GM12878 (cell line): Measurements from ENCODE around the gene GFRA4. TPM values are rescaled to one million over a fixed set of nuclear protein-coding genes. Genes with fewer than 3 reads are reported as not detected.

Experiments
- ATAC-seq: fragments of 200-7000 bp; cut with Tn5 transposase; 3 replicates; pipeline ENCODE4 v1.9.1; 2020; ENCODE audit warnings: mild to moderate bottlenecking, moderate library complexity
- BruUV-seq: library from RNA; stranded (reverse); fragments of 400-500 nt; replicated peaks from 2 replicates; lab custom pipeline; 2021; lab: Mats Ljungman, UMichigan
- CTCF ChIA-PET: fragments of 300-600 bp; sonication (Branson Sonifier 250); formaldehyde crosslinking; extraction: SDS; loops from one replicate; lab custom pipeline; 2021; ENCODE audit warnings: inconsistent platforms; lab: Yijun Ruan, JAX
- POLR2A ChIA-PET: fragments of 350-600 bp; formaldehyde crosslinking; extraction: SDS; loops from one replicate; lab custom pipeline; 2021; ENCODE audit warnings: inconsistent platforms; lab: Charles Lee
- RAD21 ChIA-PET: fragments of 300-600 bp; sonication (Branson Sonifier 250); formaldehyde crosslinking; loops from one replicate; lab custom pipeline; 2023; ENCODE audit warnings: antibody characterized with exemption; ENCODE audit not compliant: unreplicated experiment; lab: Charles Lee
- SMC1A ChIA-PET: fragments of 300-600 bp; sonication (Branson Sonifier 250); formaldehyde crosslinking; loops from one replicate; lab custom pipeline; 2023; ENCODE audit not compliant: unreplicated experiment, uncharacterized antibody; lab: Charles Lee
- DNase-seq: peaks from one replicate; pipeline ENCODE4 v3.0.0-alpha.2; 2011; ENCODE audit warnings: low read depth, low spot score
- FAIRE-seq: peaks from 3 replicates; lab custom pipeline; 2011; peaks lifted over from hg19 to GRCh38; lab: Jason Lieb, UNC
- H2AFZ ChIP-seq: 2 replicates; pipeline ENCODE4 v1.6.0; 2011; ENCODE audit warnings: low read depth, low read length, control low read depth; ENCODE audit not compliant: control insufficient read depth
- H3K27ac ChIP-seq: 2 replicates; pipeline ENCODE4 v1.5.1; 2011; ENCODE audit warnings: control low read depth; ENCODE audit not compliant: control insufficient read depth, insufficient read depth
- H3K27me3 ChIP-seq, 2 experiments: replicated peaks in 1 of 2; 2 replicates each; pipeline versions ENCODE4 v1.6.0 to v1.6.1; 2011; ENCODE audit warnings: low read length in 1 of 2; ENCODE audit not compliant: control insufficient read depth in 2 of 2, insufficient read depth in 2 of 2
- H3K36me3 ChIP-seq, 2 experiments: 2 replicates each; pipeline ENCODE4 v1.5.1; 2011; ENCODE audit warnings: low read length in 1 of 2; ENCODE audit not compliant: control insufficient read depth in 2 of 2, insufficient read depth in 2 of 2
- H3K4me1 ChIP-seq: 2 replicates; pipeline ENCODE4 v1.6.1; 2011; ENCODE audit warnings: mild to moderate bottlenecking, low read length, moderate library complexity, mixed read lengths; ENCODE audit not compliant: control insufficient read depth, insufficient read depth
- H3K4me2 ChIP-seq: 2 replicates; pipeline ENCODE4 v1.6.0; 2011; ENCODE audit warnings: control low read depth; ENCODE audit not compliant: control insufficient read depth, insufficient read depth
- H3K4me3 ChIP-seq: fragments of 200-600 bp; sonication (generic); 2 replicates; pipeline ENCODE4 v1.5.1; 2016
- H3K79me2 ChIP-seq: 2 replicates; pipeline ENCODE4 v1.6.0; 2011; ENCODE audit warnings: low read length; ENCODE audit not compliant: control insufficient read depth, insufficient read depth
- H3K9ac ChIP-seq: 2 replicates; pipeline ENCODE4 v1.8.0; 2011; ENCODE audit warnings: low read length, control low read depth, mixed read lengths; ENCODE audit not compliant: control insufficient read depth, insufficient read depth
- H3K9me3 ChIP-seq: replicated peaks from 3 replicates; pipeline ENCODE4 v1.5.1; 2011; ENCODE audit warnings: mild to moderate bottlenecking, low read length; ENCODE audit not compliant: control insufficient read depth, insufficient read depth
- H4K20me1 ChIP-seq: 2 replicates; pipeline ENCODE4 v1.6.0; 2011; ENCODE audit not compliant: control insufficient read depth, insufficient read depth
- EZH2 ChIP-seq: IDR thresholded peaks from 2 replicates; pipeline ENCODE4 v1.6.1; 2012; ENCODE audit warnings: low read depth, mild to moderate bottlenecking, control low read depth, inconsistent platforms, low read length, borderline replicate concordance; ENCODE audit not compliant: control insufficient read depth
- MEF2A ChIP-seq: IDR thresholded peaks from 2 replicates; pipeline ENCODE4 v1.6.1; 2011; ENCODE audit warnings: low read depth, mild to moderate bottlenecking, low read length, moderate library complexity; ENCODE audit not compliant: insufficient read depth
- POLR2AphosphoS5 ChIP-seq: IDR thresholded peaks from 2 replicates; pipeline ENCODE4 v1.6.1; 2011; ENCODE audit warnings: mild to moderate bottlenecking, low read length, inconsistent platforms
- ZNF274 ChIP-seq: IDR thresholded peaks from one replicate; pipeline ENCODE4 v1.8.0; 2011; ENCODE audit not compliant: insufficient read length, insufficient read depth
- WGBS: methylation state at CpG from one replicate; pipeline ENCODE4 v1.1.6; 2016; ENCODE audit warnings: low lambda C conversion rate; ENCODE audit not compliant: insufficient replicate concordance, insufficient coverage; ENCODE audit errors: missing lambda C conversion rate; 5-methylcytosine and 5-hydroxymethylcytosine counted together
- in situ Hi-C: fragments of 300-500 bp; cut with MboI; formaldehyde crosslinking; loops from 9 replicates; pipeline ENCODE4 v1.14.3; 2018; ENCODE audit warnings: mixed read lengths
- intact Hi-C: fragments of 100-400 bp; cut with micrococcal nuclease; formaldehyde crosslinking; loops from one replicate; pipeline ENCODE4 v1.14.2; 2022; ENCODE audit not compliant: unreplicated experiment
- polyA plus RNA-seq, 11 experiments: library from polyadenylated mRNA; depleted of rRNA in 4 of 11; unstranded in 6 of 11; stranded (reverse) in 5 of 11; fragments of >200 nt; fragmentation: Nextera tagmentation in 4 of 11; fragmentation: Illumina TruSeq in 1 of 11; extraction: Ambion mirVana in 4 of 11; extraction: Trizol in 1 of 11; gene quantifications; 1 replicate in 1 of 11; 2 replicates in 10 of 11; pipeline versions ENCODE4 v1.2.1 to v1.2.3, GENCODE V29; 2011 to 2016; ENCODE audit warnings: inconsistent platforms in 2 of 11, missing spikeins in 2 of 11, low read depth in 1 of 11
- total RNA-seq, 4 experiments: library from RNA; depleted of rRNA in 3 of 4; stranded (reverse); fragments of >200 nt in 3 of 4; fragmentation: Illumina TruSeq in 1 of 4; extraction: Trizol in 1 of 4; gene quantifications; 2 replicates each; pipeline versions ENCODE4 v1.2.1 to v1.2.3, GENCODE V29; 2013 to 2021
- TF ChIP-seq, protein P1 (sequence below): fragments of 450-650 bp; formaldehyde crosslinking; IDR thresholded peaks from 2 replicates; pipeline ENCODE4 v1.4.0; 2022; ENCODE audit warnings: mild to moderate bottlenecking, moderate library complexity
- TF ChIP-seq, protein P2 (sequence below): fragments of 450-650 bp; IDR thresholded peaks from 2 replicates; pipeline ENCODE4 v1.6.1; 2017; ENCODE audit warnings: borderline replicate concordance
- TF ChIP-seq, protein P3 (sequence below): IDR thresholded peaks from 2 replicates; pipeline ENCODE4 v1.6.1; 2012; ENCODE audit warnings: mild to moderate bottlenecking, low read depth, low read length
- TF ChIP-seq, protein P4 (sequence below): fragments of 450-650 bp; IDR thresholded peaks from 2 replicates; pipeline ENCODE4 v1.6.1; 2017; ENCODE audit warnings: antibody characterized with exemption, mild to moderate bottlenecking, moderate library complexity

GFRA4 gene
- total and polyA plus RNA-seq, 10 of the 15 experiments (the other 5 are each of a cell fraction or from before 2014, with no cell fraction given): 0.04 TPM; not detected in 9

DNA sequence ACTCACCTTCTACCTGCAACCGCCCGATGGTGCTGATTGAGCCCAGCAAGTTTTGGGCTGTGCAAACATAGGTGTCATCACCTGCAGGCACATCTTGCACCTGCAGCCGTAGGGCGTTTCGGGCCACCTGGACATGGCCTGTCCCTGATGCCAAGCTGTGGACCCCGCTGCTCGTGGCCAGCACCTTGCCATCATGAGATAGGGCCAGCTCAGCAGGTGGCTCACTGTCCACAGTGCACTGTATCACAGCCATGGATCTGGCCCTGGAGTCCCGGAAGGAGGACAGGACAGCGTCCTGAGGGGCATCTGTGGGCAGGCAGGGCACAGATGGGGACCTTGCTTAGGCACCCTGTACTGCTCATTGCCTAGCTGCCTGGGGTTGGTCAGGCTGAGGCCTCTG, 28.7 kb upstream of the GFRA4 start:
- SMC1A ChIA-PET: no interaction called here
- Histone ChIP-seq H3K9me3 (peaks cover 1% of the 10 kb centered on the region; the same call in 1 of the 3 replicates), H3K9ac (no peak overlapping the region), H3K79me2 (no peaks in the 10 kb centered on the region), H3K4me3 (no peak overlapping the region), H3K36me3 (no peaks in the 10 kb centered on the region), H3K27me3 (no peaks in the 10 kb centered on the region; a peak in 1 of 4 replicates), H3K27ac (no peak overlapping the region), H2AFZ (no peak overlapping the region), H3K4me1 (no peaks in the 10 kb centered on the region), H4K20me1 (no peaks in the 10 kb centered on the region), H3K4me2 (no peak overlapping the region)
- RAD21 ChIA-PET: no interaction called here
- CTCF ChIA-PET: no interaction called here
- DNase-seq: no peak
- BruUV-seq: no TSS peak
- ATAC-seq: no peak
- TF ChIP-seq POLR2AphosphoS5 (no peak), EZH2 (no peak), MEF2A (no peak), ZNF274 (no peak)
- TF ChIP-seq, protein P1, sequence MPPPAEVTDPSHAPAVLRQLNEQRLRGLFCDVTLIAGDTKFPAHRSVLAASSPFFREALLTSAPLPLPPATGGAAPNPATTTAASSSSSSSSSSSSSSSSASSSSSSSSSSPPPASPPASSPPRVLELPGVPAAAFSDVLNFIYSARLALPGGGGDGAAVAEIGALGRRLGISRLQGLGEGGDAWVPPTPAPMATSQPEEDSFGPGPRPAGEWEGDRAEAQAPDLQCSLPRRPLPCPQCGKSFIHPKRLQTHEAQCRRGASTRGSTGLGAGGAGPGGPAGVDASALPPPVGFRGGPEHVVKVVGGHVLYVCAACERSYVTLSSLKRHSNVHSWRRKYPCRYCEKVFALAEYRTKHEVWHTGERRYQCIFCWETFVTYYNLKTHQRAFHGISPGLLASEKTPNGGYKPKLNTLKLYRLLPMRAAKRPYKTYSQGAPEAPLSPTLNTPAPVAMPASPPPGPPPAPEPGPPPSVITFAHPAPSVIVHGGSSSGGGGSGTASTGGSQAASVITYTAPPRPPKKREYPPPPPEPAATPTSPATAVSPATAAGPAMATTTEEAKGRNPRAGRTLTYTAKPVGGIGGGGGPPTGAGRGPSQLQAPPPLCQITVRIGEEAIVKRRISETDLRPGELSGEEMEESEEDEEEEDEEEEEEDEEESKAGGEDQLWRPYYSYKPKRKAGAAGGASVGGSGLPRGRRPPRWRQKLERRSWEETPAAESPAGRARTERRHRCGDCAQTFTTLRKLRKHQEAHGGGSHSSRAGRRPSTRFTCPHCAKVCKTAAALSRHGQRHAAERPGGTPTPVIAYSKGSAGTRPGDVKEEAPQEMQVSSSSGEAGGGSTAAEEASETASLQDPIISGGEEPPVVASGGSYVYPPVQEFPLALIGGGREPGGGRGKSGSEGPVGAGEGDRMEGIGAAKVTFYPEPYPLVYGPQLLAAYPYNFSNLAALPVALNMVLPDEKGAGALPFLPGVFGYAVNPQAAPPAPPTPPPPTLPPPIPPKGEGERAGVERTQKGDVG (CRISPR knock-in tag): no peak
- TF ChIP-seq, protein P2, sequence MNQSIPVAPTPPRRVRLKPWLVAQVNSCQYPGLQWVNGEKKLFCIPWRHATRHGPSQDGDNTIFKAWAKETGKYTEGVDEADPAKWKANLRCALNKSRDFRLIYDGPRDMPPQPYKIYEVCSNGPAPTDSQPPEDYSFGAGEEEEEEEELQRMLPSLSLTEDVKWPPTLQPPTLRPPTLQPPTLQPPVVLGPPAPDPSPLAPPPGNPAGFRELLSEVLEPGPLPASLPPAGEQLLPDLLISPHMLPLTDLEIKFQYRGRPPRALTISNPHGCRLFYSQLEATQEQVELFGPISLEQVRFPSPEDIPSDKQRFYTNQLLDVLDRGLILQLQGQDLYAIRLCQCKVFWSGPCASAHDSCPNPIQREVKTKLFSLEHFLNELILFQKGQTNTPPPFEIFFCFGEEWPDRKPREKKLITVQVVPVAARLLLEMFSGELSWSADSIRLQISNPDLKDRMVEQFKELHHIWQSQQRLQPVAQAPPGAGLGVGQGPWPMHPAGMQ: no peak
- TF ChIP-seq, protein P3, sequence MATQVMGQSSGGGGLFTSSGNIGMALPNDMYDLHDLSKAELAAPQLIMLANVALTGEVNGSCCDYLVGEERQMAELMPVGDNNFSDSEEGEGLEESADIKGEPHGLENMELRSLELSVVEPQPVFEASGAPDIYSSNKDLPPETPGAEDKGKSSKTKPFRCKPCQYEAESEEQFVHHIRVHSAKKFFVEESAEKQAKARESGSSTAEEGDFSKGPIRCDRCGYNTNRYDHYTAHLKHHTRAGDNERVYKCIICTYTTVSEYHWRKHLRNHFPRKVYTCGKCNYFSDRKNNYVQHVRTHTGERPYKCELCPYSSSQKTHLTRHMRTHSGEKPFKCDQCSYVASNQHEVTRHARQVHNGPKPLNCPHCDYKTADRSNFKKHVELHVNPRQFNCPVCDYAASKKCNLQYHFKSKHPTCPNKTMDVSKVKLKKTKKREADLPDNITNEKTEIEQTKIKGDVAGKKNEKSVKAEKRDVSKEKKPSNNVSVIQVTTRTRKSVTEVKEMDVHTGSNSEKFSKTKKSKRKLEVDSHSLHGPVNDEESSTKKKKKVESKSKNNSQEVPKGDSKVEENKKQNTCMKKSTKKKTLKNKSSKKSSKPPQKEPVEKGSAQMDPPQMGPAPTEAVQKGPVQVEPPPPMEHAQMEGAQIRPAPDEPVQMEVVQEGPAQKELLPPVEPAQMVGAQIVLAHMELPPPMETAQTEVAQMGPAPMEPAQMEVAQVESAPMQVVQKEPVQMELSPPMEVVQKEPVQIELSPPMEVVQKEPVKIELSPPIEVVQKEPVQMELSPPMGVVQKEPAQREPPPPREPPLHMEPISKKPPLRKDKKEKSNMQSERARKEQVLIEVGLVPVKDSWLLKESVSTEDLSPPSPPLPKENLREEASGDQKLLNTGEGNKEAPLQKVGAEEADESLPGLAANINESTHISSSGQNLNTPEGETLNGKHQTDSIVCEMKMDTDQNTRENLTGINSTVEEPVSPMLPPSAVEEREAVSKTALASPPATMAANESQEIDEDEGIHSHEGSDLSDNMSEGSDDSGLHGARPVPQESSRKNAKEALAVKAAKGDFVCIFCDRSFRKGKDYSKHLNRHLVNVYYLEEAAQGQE: no peak
- TF ChIP-seq, protein P4, sequence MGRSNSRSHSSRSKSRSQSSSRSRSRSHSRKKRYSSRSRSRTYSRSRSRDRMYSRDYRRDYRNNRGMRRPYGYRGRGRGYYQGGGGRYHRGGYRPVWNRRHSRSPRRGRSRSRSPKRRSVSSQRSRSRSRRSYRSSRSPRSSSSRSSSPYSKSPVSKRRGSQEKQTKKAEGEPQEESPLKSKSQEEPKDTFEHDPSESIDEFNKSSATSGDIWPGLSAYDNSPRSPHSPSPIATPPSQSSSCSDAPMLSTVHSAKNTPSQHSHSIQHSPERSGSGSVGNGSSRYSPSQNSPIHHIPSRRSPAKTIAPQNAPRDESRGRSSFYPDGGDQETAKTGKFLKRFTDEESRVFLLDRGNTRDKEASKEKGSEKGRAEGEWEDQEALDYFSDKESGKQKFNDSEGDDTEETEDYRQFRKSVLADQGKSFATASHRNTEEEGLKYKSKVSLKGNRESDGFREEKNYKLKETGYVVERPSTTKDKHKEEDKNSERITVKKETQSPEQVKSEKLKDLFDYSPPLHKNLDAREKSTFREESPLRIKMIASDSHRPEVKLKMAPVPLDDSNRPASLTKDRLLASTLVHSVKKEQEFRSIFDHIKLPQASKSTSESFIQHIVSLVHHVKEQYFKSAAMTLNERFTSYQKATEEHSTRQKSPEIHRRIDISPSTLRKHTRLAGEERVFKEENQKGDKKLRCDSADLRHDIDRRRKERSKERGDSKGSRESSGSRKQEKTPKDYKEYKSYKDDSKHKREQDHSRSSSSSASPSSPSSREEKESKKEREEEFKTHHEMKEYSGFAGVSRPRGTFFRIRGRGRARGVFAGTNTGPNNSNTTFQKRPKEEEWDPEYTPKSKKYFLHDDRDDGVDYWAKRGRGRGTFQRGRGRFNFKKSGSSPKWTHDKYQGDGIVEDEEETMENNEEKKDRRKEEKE: no peak
- POLR2A ChIA-PET: no interaction called here
- in situ Hi-C loops (no loop called here), intact Hi-C loops (no loop called here)
- FAIRE-seq: no peak
- 43% methylated on average over 9 of the region's 9 CpGs for WGBS
